Measurements from ENCODE around the gene ATAD3B.

GRCh38 chr1:1426496-1427105 lies 45.0 kb upstream of the ATAD3B start:
- TF ChIP-seq CTCF (IDR thresholded peaks at IDR 0.05; ENCODE audit: low read depth, low read length) (no peak), POLR2A (IDR thresholded peaks at IDR 0.05; ENCODE audit: extremely low read depth, insufficient read length) (no peak), MYC (IDR thresholded peaks at IDR 0.05; ENCODE audit: low read depth, low read length) (no peak), MAX (IDR thresholded peaks at IDR 0.05; ENCODE audit: low read depth, low read length) (no peak)

Measured in NB4 (cell line).